KOPT-K1 (cell line): ENCODE data around the gene CLRN3.

Experiments used
- H3K27ac ChIP-seq: fragments of 200-600 bp; sonication (generic); 2 replicates; pipeline ENCODE4 v1.5.1; 2016; ENCODE audit warnings: antibody characterized with exemption, mild to moderate bottlenecking, low read depth, low read length; ENCODE audit not compliant: poor library complexity, severe bottlenecking
- H3K36me3 ChIP-seq: fragments of 200-600 bp; sonication (generic); 2 replicates; pipeline ENCODE4 v1.5.1; 2017; ENCODE audit warnings: antibody characterized with exemption, mild to moderate bottlenecking, low read length, moderate library complexity; ENCODE audit not compliant: insufficient read depth
- H3K9me3 ChIP-seq: fragments of 200-600 bp; sonication (generic); 2 replicates; pipeline ENCODE4 v1.5.1; 2017; ENCODE audit warnings: antibody characterized with exemption, low read length, mild to moderate bottlenecking; ENCODE audit not compliant: insufficient read depth, poor library complexity, severe bottlenecking

Gene CLRN3, protein sequence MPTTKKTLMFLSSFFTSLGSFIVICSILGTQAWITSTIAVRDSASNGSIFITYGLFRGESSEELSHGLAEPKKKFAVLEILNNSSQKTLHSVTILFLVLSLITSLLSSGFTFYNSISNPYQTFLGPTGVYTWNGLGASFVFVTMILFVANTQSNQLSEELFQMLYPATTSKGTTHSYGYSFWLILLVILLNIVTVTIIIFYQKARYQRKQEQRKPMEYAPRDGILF

DNA sequence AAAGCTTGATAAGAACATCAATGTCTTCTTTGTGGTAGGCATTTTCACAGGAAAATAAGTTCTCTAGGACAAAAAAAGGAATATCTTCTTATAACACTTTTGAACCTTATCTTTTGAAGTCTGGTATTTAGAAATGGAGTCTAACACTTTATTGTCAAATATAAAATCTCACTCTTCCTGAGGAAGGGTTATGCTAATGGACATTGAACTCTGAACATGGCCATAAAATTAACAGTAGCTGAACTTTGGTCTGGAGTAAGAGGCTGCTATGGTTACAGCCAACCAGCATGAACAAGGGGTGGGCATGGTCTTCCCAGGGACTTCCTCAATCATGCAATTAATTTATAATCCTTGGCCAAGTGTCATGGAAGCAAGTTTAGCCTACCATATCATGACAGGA lies at the start of gene CLRN3:
TSS of gene CLRN3 (minus strand) at position 199 of the 400 bp plus-strand sequence. CDS start at position 42, 157 bp downstream.
- H3K27ac ChIP-seq: no peak within 1 kb of the TSS
- peaks cover 7% of the 10 kb centered on the region for H3K9me3 ChIP-seq
- H3K36me3 ChIP-seq: no peaks in the 10 kb centered on the region

DNA sequence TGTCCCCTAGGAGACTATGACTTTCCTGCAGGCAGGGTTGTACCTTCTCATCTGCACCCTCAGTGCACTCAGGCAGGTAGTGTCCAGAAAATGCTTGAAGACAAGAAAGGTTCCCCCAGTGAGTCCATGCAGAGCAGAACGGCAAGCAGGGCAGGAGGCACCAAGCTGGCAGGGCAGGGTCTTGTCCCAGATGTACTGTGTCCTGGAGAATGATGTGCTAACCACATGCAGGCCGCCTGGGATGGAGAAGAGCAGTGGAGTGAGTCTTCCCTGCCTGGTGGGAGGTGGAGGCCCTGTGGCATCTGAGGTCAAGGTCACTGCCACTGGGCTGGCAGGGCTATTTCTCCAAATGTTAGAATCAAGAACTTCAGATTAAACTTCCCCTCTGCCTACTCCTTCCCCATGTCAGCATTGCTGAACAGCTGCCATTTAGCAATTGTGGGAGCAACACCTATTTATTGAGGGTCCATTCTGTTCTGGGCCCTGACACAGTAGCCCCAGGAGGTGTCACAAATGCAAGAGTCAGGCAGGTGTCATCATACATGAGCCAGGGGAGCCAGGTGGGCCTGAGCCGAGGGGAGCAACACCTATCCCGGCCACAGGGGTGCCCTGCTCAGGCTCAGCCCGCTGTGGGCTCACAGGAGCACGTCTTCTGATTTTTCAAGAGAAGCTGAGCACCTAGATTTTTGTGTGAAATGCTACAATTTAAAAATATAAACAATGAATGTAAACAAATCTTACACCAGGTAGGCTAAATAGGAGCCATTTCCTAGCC lies 48.3 kb upstream of the CLRN3 start:
- Histone ChIP-seq H3K27ac (no peak overlapping the region), H3K9me3 (no peaks in the 10 kb centered on the region), H3K36me3 (no peaks in the 10 kb centered on the region)

DNA sequence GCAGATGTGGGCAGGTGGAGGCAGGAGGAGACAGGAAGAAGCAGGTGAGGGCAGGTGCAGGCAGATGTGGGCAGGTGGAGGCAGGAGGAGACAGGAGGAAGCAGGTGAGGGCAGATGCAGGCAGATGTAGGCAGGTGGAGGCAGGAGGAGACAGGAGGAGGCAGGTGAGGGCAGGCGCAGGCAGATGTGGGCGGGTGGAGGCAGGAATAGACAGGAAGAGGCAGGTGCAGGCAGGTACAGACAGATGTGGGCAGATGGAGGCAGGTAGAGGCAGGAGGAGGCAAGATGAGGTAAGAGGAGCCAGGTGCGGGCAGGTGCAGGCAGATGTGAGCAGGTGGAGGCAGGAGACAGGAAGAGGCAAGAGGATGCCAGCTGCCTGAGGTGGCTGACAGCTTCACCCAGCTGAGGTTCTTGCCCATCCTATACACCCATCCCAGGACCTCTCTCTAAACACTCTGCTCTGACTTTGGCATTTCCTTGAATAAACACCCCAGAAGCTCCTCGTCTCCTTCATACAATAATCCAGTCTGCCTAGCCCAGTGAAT lies 47.1 kb upstream of the CLRN3 start:
- H3K36me3 ChIP-seq: no peaks in the 10 kb centered on the region
- H3K27ac ChIP-seq: no peak overlapping the region
- H3K9me3 ChIP-seq: no peaks in the 10 kb centered on the region

DNA sequence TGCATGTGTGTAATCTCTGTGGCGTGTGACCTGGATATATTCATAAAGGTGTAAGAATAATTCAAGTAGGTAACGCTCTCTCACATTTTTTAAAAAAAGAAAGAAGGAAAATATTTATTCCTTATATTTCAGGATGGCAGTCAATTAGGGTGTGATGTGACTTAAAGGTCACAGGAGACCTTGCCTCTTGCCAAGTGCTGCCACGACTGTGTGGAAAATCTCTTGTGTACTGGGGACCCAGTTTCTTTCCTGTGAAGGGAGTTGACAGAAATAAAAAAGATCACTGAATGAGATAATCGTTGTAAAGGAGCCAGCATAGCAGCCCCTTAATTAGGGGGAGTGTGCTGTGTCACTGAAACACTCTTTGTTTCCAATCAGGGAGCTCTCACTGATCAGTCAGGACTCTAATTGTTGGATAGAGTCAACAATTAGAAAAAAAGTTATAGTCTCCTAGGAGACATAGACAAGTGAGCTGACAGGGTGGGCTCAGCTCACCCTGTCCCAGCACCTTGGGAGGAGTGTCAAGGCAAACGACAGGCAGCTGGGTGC lies 45.2 kb upstream of the CLRN3 start:
- H3K9me3 ChIP-seq: no peaks in the 10 kb centered on the region
- no peaks in the 10 kb centered on the region for H3K36me3 ChIP-seq
- no peak overlapping the region for H3K27ac ChIP-seq

DNA sequence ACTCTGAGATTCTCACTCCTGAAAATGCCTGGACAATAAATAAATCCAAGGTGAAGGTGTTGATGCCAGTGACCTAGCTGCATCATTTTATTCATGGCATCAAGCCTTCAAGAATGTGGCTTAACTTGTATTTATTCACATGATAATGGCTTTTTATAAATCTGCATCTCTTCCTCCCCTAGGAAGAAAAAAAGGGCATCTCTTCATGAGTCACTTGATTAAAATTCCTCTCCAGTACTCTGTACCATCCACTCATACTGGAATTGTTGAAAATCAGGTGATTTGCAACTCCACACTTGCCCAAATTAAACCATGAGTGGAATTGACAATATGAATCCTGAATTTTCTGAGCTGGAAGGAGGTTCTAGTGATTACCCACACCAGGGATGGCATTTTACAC lies 44.3 kb upstream of the CLRN3 start:
- H3K36me3 ChIP-seq: no peaks in the 10 kb centered on the region
- no peak overlapping the region for H3K27ac ChIP-seq
- peaks cover 6% of the 10 kb centered on the region for H3K9me3 ChIP-seq

DNA sequence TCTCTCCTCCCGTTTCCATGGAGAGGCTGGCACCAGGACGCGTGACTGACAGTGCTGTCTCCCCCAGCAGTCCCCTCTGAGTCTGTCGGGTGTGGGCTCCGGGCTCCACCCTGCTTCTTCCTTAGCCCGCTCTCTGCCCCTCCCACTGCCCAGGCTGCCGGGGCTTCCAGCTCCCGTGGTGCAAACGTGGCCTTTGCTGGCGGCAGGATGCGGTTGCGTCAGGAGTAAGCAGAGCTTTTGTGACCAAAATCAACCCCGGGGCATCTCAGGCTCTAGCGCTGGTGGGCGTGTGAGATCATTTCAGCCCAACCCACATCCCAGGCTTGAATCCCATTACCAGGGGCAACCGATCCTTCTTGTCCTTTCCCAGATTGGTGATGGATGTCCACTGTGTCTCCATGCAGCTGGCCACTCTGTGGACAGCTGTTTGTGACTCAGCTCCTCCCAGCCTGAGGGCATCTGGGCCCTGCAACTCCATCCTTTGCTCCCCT lies 42.4 kb upstream of the CLRN3 start:
- Histone ChIP-seq H3K36me3 (no peaks in the 10 kb centered on the region), H3K27ac (no peak overlapping the region), H3K9me3 (peaks cover 6% of the 10 kb centered on the region)

DNA sequence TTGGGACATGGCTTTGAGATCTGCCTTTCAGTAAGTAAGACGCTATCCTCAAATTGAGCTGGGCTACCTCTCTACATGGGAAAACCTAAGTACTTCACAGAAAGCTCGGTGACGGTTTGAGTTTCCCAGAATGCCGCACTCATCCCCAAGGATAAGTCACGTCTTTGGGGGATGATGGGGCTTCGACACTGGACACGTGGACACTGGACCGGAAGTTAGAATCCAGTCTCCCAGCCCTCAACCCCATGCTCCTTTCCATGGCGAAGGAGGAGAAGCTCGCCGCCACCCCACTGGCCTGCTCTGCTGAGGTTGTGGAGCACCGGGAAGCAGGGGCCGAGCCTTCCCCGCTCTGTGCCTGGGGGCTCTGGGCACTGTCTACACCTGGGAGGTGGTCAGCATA lies 41.6 kb upstream of the CLRN3 start:
- Histone ChIP-seq H3K27ac (no peak overlapping the region), H3K9me3 (peaks cover 6% of the 10 kb centered on the region), H3K36me3 (no peaks in the 10 kb centered on the region)

DNA sequence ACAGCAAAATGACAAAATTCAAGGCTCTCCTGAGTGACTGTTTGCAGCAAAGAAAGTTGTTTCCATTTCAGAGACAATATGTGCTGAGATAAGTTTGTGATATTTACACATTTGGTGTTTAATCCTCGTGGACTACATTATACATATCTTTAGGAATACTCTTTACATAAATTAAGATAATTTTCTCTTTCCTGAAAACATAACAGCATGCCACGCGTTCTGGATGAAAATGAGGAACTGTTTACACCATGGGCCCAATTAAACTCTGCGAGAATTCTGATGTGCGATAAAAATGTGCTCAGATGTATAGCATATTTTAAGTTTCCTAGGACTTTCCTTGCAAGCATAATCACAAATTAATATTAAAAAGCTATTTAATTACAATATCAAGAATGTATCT lies 40.5 kb upstream of the CLRN3 start:
- H3K36me3 ChIP-seq: no peaks in the 10 kb centered on the region
- peaks cover 6% of the 10 kb centered on the region for H3K9me3 ChIP-seq
- H3K27ac ChIP-seq: no peak overlapping the region

DNA sequence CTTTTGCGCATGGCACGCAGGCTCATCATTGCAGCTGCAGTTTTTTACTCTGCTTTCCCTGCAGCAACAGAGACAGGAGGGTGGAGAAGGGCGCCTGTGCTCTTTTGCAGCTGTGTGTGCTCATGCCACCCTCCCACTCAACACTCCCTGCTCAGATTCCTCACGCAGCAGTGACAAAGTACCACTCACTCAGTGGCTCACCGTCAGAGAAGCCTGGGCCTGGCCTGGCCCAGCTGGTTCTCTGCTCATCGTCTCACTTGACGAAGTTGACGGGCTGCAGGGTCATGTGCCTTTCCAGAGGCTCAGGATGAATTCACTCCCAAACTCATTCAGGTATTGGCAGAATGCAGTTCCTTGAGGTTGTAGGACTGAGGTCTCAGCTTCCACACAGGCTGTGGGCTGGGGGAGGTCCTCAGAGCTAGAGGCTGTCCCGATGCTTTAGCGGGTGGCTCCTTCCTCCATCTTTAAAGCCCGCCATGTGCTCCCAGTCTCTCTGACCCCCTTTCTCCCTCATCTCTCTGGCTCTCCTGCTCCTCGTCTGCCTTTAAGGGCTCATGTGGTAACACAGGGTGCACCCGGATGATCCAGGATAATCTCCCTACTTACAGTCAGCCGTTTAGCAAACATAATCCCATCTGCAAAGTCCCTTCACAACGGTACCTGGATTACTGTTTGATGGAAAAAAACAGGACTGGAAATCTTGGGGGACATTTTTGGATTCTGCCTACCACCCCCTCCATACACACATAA lies 40.0 kb upstream of the CLRN3 start:
- Histone ChIP-seq H3K36me3 (no peaks in the 10 kb centered on the region), H3K27ac (no peak overlapping the region), H3K9me3 (peaks cover 6% of the 10 kb centered on the region)

DNA sequence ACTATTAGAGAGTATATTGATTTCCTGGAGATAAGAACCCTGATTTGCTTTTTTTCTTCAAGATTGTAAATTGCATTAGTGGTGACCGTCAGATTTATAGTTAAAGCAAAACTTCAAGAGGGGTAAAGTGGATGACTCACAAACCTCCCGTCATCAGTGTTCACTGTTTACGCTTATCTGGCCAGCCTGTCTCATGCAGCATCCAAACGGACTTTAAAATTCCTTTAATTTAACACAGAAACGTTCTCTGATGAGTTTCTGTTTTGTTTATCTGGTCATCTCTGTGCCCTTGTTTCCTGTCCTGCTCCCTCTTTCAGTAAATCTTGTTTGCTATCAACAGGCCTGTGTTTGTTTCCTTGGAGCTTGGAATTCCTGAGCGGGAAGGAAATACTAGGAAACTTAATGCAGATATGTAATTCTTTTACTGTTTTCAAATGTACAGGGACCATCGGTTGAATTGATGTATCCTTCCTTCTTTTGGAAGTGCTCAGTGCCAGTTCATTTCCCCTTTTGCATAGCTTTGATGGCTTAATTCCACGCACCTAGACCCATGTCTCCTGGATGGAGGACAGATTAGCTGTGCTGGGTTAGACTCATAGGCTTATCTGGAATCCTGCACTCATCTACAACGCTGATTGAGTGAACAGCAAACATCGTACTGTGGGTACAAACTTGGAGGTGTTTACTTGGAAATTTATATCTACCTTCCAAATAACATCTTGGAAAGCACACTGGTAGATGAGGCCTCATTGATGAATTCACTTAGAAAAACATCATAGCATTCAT lies 35.5 kb upstream of the CLRN3 start:
- no peaks in the 10 kb centered on the region for H3K36me3 ChIP-seq
- H3K27ac ChIP-seq: no peak overlapping the region
- H3K9me3 ChIP-seq: peaks cover 6% of the 10 kb centered on the region

DNA sequence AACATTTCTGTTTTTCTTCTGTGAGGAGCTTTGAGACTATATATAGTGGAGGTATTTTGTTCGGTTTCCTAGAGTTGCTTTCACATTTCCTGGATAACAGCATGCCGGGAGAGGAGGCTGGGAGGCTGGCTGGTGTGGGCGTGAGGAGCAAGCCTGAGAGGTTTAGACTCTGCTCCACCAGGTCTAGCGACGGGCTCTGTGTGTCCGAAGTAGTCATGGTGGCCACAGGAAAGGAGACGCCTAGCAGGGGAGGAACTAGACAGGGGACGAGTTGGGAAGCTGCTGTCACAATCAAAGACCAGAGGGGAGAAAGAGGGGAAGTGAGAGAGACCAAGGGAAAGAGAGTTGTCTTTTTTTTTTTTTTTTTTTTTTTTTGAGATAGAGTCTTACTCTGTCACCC lies 33.7 kb upstream of the CLRN3 start:
- no peaks in the 10 kb centered on the region for H3K9me3 ChIP-seq
- H3K36me3 ChIP-seq: no peaks in the 10 kb centered on the region
- H3K27ac ChIP-seq: no peak overlapping the region

DNA sequence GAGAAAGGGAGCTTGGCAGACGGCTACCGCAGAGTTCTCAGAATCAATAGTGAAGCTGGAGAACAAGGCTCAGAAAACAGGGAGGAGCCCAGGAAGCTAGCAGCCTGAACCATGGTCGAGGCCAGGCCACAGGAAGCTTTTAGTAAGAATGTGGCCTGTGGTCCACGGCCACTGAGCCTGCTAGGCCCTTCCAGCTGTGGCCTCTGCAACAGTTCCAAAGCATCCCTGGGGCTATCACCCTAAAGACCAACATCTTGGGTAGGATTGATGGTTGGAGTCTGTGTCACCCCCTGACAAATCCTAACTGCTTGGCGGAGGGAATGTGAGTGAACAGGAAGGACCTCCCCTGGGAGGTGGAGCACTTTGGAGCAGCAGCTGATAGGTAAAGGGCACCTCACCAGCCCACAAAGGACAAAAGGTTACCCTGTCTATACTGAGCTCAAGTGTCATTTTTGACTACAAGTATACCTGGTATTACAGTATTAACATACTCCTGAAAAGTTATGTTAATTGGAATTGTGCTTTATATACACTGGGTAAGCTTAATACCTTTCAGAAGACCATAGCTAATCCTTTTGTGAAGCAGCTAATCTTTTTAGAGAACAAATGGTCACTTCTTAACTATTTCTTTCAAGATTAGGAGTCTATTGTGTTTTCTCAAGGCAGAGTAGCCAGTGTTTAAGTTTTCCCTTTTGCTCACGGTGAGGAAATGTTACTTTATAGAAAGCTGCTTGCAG lies 32.9 kb upstream of the CLRN3 start:
- no peak overlapping the region for H3K27ac ChIP-seq
- no peaks in the 10 kb centered on the region for H3K9me3 ChIP-seq
- no peaks in the 10 kb centered on the region for H3K36me3 ChIP-seq

DNA sequence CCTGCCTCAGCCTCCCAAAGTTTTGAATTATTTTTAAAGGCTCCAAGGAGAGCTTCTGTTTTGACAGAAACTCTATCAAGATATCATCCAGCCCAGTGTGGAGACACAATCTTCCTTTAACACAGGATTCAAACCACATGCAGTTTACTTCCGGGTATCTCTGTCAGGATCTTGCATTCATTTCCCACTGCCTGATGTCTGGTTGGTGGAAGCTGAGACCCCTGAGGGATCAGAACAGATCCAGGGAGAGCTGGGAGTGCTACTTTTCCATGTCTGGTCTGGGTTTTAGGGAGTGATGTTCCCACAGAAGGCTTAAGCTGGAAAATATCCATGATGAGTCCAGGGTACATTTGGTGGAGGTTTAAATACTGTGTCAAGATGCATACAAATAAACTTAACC lies 30.9 kb upstream of the CLRN3 start:
- no peaks in the 10 kb centered on the region for H3K9me3 ChIP-seq
- H3K27ac ChIP-seq: no peak overlapping the region
- H3K36me3 ChIP-seq: no peaks in the 10 kb centered on the region
